GM12891 (cell line): ENCODE data around the gene TMEM192.
"Not testable (repeated sequence)": the region's sequence is repeated elsewhere in the genome, so short reads cannot be mapped to it uniquely, and the experiment has no call there.

ENCODE experiments used
- POLR2A ChIP-seq: IDR thresholded peaks from 2 replicates; pipeline ENCODE4 v1.6.1; 2011; ENCODE audit warnings: low read depth, low read length, control low read depth
- TAF1 ChIP-seq: IDR thresholded peaks from 2 replicates; pipeline ENCODE4 v1.6.1; 2011; ENCODE audit warnings: low read depth, low read length, control low read depth

- not testable (repeated sequence) for TF ChIP-seq POLR2A, TAF1
Measured at GRCh38 chr4:165073346-165073745, 39.3 kb downstream of the TMEM192 start.
